ENCODE measurements around the gene GTF2F2. TPM values are rescaled to one million over a fixed set of nuclear protein-coding genes. Genes with fewer than 3 reads are reported as not detected.
A peak's percentile ranks its signal among the peaks of the same experiment; 100 is the strongest.

Gene GTF2F2
- total and polyA plus RNA-seq, 7 donors: 18.5 to 32.7 (median 28.5) TPM

DNA sequence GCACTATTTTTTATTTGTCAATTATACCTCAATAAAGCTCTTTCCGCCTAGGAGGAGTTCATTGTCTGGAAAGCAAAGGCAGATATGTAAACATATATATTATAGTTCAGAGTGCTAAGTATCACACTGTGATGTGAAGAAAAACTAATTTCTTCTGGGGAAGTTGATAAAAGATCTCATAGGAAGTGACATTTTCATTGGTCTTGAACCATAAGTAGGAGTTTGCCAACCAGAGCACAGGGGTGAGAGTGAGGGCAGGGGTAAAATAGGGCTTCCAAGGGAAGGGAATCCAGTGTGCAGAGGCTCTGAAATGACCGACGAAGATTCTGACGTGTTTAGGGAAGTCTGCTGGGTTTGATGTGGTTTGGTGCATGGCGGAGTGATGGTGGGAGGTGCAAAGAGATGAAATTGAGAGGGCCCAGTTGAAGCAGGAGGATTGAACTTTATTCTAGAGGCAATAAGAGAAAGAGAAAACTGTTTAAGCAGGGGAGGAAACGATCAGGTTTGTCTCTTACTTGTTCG, 780 bp upstream of the GTF2F2 start:
- WGBS, 2 donors: 6 to 7% methylated on average over 7 of the region's 7 CpGs

DNA sequence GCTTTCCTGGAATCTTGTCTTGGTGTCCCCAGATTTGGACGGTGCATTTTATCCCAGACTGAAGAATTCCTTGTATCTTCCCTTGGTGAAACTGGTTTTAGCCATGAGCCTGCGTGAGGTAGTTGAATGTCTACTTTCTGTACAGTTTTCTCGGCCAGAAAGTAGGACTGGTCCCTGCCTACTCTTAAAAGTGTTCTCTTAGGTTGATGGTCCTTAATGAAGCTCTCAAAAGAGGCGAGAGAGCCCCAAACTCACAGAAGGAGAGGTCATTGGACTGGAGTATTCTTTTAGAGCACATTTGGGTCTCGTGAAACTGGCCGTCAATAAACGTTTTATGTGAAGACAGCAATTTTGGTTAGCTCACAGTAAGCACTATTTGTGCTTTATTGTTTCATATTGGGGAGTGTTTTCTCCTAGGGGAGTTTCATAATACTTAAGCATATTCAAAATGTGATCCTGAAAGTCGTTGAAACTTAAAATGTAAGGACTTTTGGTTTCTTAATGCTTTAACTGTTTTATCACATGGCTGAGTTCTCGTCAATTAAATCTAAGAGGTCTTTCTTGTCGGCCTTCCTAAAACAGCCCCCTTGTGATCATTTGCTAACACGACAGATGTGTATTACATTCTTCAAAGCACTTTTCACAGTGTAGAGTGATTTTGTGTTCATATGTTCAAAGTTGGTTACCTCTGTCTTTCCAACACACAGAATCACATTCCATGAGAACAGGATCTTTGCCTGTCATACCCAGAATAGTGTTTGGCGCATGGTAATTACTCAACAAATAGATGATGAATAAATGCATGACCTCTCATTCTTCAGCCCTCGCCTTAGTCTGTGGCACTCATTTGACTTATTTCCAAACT, 889 bp downstream of the GTF2F2 start:
- H3K27me3 ChIP-seq: no peaks in the 10 kb centered on the region
- H3K27ac ChIP-seq: peak overlapping the region; percentile 78 to 84 (median 82)
- no peaks in the 10 kb centered on the region for H3K9me3 ChIP-seq
- H3K36me3 ChIP-seq: no peaks in the 10 kb centered on the region
- whole genome bisulfite sequencing, 2 donors: 5 to 11% methylated on average over 13 of the region's 13 CpGs
- H3K4me1 ChIP-seq: peaks cover 0 to 27% (median 26%) of the 10 kb centered on the region in 4 donors
- peak overlapping the region; percentile 68 to 85 (median 76) for H3K4me3 ChIP-seq
- DNase-seq: no peak
- intact Hi-C loops (cut with DNase I): loop anchor here (2.0 kb wide), 1 partner anchor 160 kb away; no protein-coding TSS in a partner anchor
- TF ChIP-seq EP300 (IDR thresholded peaks at IDR 0.05): no peak

More for the DNA sequence above, 780 bp upstream of the GTF2F2 start:
- no peaks in the 10 kb centered on the region for H3K36me3 ChIP-seq
- H3K4me1 ChIP-seq: peaks cover 0 to 27% (median 26%) of the 10 kb centered on the region in 4 donors
- intact Hi-C loops (cut with DNase I): loop anchor here (5.0 kb wide), 1 partner anchor 72 kb away; no protein-coding TSS in a partner anchor
- peak overlapping the region; percentile 68 to 85 (median 76) for H3K4me3 ChIP-seq
- H3K27me3 ChIP-seq: no peaks in the 10 kb centered on the region
- DNase-seq: no peak
- TF ChIP-seq EP300 (IDR thresholded peaks at IDR 0.05) (no peak), POLR2AphosphoS5 (IDR thresholded peaks at IDR 0.05) (no peak), POLR2A (IDR thresholded peaks at IDR 0.05) (no peak)
- TF ChIP-seq, protein P1, sequence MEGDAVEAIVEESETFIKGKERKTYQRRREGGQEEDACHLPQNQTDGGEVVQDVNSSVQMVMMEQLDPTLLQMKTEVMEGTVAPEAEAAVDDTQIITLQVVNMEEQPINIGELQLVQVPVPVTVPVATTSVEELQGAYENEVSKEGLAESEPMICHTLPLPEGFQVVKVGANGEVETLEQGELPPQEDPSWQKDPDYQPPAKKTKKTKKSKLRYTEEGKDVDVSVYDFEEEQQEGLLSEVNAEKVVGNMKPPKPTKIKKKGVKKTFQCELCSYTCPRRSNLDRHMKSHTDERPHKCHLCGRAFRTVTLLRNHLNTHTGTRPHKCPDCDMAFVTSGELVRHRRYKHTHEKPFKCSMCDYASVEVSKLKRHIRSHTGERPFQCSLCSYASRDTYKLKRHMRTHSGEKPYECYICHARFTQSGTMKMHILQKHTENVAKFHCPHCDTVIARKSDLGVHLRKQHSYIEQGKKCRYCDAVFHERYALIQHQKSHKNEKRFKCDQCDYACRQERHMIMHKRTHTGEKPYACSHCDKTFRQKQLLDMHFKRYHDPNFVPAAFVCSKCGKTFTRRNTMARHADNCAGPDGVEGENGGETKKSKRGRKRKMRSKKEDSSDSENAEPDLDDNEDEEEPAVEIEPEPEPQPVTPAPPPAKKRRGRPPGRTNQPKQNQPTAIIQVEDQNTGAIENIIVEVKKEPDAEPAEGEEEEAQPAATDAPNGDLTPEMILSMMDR (IDR thresholded peaks at IDR 0.05): no peak
- H3K27ac ChIP-seq: peak overlapping the region; percentile 78 to 84 (median 82)
- H3K9me3 ChIP-seq: no peaks in the 10 kb centered on the region

DNA sequence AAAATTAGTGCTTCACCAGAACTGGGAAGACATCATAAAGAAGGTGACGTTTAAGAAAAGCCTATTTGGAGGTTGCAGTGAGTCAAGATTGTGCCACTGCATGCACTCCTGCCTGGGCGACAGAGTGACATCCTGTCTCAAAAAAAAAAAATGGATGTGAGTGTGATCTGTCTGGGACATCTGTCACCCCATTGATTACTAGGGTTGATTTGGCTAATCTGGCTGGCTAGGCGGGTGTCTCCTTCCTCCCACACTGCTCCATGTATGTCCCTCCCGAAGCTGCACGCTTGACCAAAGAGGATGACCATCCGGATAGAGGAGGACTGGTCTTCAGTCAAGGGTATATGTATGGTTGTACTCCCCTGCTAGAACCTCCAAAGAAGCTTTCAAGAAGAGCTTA, 2.6 kb downstream of the GTF2F2 start:
- DNase-seq: no peak
- Histone ChIP-seq H3K9me3 (no peaks in the 10 kb centered on the region), H3K27ac (no peak overlapping the region), H3K4me3 (no peak overlapping the region), H3K4me1 (peaks cover 0 to 31% (median 26%) of the 10 kb centered on the region in 4 donors), H3K27me3 (no peaks in the 10 kb centered on the region), H3K36me3 (no peaks in the 10 kb centered on the region)
- TF ChIP-seq EP300 (IDR thresholded peaks at IDR 0.05): no peak
- TF ChIP-seq, protein P1 (IDR thresholded peaks at IDR 0.05): no peak
- TF ChIP-seq POLR2AphosphoS5 (IDR thresholded peaks at IDR 0.05): no peak
- TF ChIP-seq POLR2A (IDR thresholded peaks at IDR 0.05): no peak
- 92% methylated on average over 6 of the region's 6 CpGs for WGBS, 2 donors
- intact Hi-C loops (cut with DNase I): no loop called here

DNA sequence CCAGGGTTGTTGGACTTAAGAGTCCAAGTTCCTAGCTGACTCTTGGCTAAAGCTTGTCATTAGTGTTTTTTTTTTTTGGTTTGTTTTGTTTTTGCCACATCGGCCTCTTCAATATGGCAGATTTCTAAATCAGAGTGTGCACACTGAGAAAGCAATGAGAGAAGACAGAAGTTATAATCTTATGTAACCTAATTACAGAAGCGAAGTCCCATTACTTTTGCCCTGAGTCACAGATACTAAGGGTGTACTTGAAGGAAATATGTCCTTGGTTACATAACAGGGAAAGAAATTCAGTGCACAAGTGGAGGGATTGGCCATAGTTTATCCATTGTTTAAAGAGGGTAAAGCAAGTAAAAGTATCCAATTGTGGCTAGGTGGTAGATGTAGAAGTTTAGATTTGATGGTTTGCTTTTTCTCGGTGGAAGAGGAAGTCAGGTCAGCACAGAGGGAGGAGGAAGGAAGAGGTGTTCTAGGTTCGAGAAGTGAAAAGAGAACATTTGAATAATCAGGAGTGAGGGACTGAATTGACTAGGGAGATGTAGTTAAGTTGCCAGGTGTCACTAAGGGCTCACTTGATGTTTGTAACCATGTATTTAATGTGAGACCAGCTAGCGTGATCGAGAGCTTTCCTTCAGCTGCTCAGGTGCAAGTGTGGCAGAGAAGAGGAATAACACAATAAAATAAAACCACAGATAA, 12.2 kb downstream of the GTF2F2 start:
- no peaks in the 10 kb centered on the region for H3K9me3 ChIP-seq
- peaks cover 0 to 36% (median 17%) of the 10 kb centered on the region in 4 donors for H3K4me1 ChIP-seq
- WGBS, 2 donors: 71 to 92% methylated on average over 6 of the region's 6 CpGs
- no peak for DNase-seq
- intact Hi-C loops (cut with DNase I): no loop called here
- H3K36me3 ChIP-seq: no peaks in the 10 kb centered on the region
- H3K27ac ChIP-seq: peak overlapping the region in 2 of 4 donors; percentile 54
- H3K4me3 ChIP-seq: no peak overlapping the region
- no peaks in the 10 kb centered on the region for H3K27me3 ChIP-seq
- TF ChIP-seq EP300 (IDR thresholded peaks at IDR 0.05) (no peak), POLR2AphosphoS5 (IDR thresholded peaks at IDR 0.05) (no peak), POLR2A (IDR thresholded peaks at IDR 0.05) (no peak)
- TF ChIP-seq, protein P1 (IDR thresholded peaks at IDR 0.05): no peak
